Brain microvascular endothelial cell (primary cell): Measurements from ENCODE around the gene PCDH11Y.
"Not testable (repeated sequence)": the region's sequence is repeated elsewhere in the genome, so short reads cannot be mapped to it uniquely, and the experiment has no call there.

Experiments used
- DNase-seq: peaks from one replicate; pipeline ENCODE4 v3.0.0-alpha.2; 2020
- H3K27ac ChIP-seq: fragments of 250-450 bp; sonication (Bioruptor Pico); 2 replicates; pipeline ENCODE4 v1.5.1; 2020; ENCODE audit warnings: mild to moderate bottlenecking, moderate library complexity
- H3K27me3 ChIP-seq: fragments of 250-450 bp; sonication (Bioruptor Pico); replicated peaks from 2 replicates; pipeline ENCODE4 v1.5.1; 2020; ENCODE audit warnings: mild to moderate bottlenecking
- H3K36me3 ChIP-seq: fragments of 250-450 bp; sonication (Bioruptor Pico); replicated peaks from 2 replicates; pipeline ENCODE4 v1.5.1; 2020; ENCODE audit warnings: mild to moderate bottlenecking
- H3K4me3 ChIP-seq: 2 replicates; pipeline ENCODE4 v1.5.1; 2011; ENCODE audit warnings: low read depth, mild to moderate bottlenecking, control low read depth, low read length, moderate library complexity
- in situ Hi-C: cut with HindIII; loops from 2 replicates; pipeline ENCODE4 v1.10.0; 2017; ENCODE audit warnings: low sequenced_read_pairs, low pct_ligation_motif_present

PCDH11Y gene

GRCh38 chrY:5000057-5000456 is at the start of gene PCDH11Y:
Gene PCDH11Y (plus strand): TSS chrY:5000296. CDS start chrY:5057100, 56,804 bp downstream.
- not testable (repeated sequence) for DNase-seq, H3K4me3 ChIP-seq

GRCh38 chrY:4967894-4968293 is 32.2 kb upstream of the PCDH11Y start:
- DNase-seq, H3K4me3 ChIP-seq, in situ Hi-C loops, H3K36me3 ChIP-seq, H3K27ac ChIP-seq, H3K27me3 ChIP-seq: not testable (repeated sequence)

More at GRCh38 chrY:5000057-5000456, at the start of gene PCDH11Y:
- in situ Hi-C loops, H3K36me3 ChIP-seq, H3K27ac ChIP-seq, H3K27me3 ChIP-seq: not testable (repeated sequence)

GRCh38 chrY:4991743-4992400 is 8.2 kb upstream of the PCDH11Y start:
- DNase-seq, in situ Hi-C loops, H3K4me3 ChIP-seq, H3K27ac ChIP-seq, H3K27me3 ChIP-seq, H3K36me3 ChIP-seq: not testable (repeated sequence)

- H3K36me3 ChIP-seq, DNase-seq, H3K27ac ChIP-seq, in situ Hi-C loops, H3K27me3 ChIP-seq, H3K4me3 ChIP-seq: not testable (repeated sequence)
Observed at GRCh38 chrY:4994892-4995291, 5.2 kb upstream of the PCDH11Y start.

GRCh38 chrY:5002476-5003184 is 2.5 kb downstream of the PCDH11Y start:
- H3K27me3 ChIP-seq, DNase-seq, H3K27ac ChIP-seq, in situ Hi-C loops, H3K36me3 ChIP-seq, H3K4me3 ChIP-seq: not testable (repeated sequence)

- DNase-seq, H3K27ac ChIP-seq, in situ Hi-C loops, H3K27me3 ChIP-seq, H3K36me3 ChIP-seq, H3K4me3 ChIP-seq: not testable (repeated sequence)
Observed at GRCh38 chrY:5038972-5039523, 39.0 kb downstream of the PCDH11Y start.

- H3K27ac ChIP-seq, DNase-seq, H3K4me3 ChIP-seq, H3K27me3 ChIP-seq, in situ Hi-C loops, H3K36me3 ChIP-seq: not testable (repeated sequence)
Observed at GRCh38 chrY:5083017-5083416, 82.9 kb downstream of the PCDH11Y start.

GRCh38 chrY:5182998-5183397 is 182.9 kb downstream of the PCDH11Y start:
- H3K36me3 ChIP-seq, H3K27ac ChIP-seq, H3K27me3 ChIP-seq, DNase-seq, H3K4me3 ChIP-seq, in situ Hi-C loops: not testable (repeated sequence)

- H3K27ac ChIP-seq, in situ Hi-C loops, DNase-seq, H3K4me3 ChIP-seq, H3K36me3 ChIP-seq, H3K27me3 ChIP-seq: not testable (repeated sequence)
Observed at GRCh38 chrY:5215116-5215515, 215.0 kb downstream of the PCDH11Y start.

GRCh38 chrY:5324931-5325330 is 324.8 kb downstream of the PCDH11Y start:
- H3K4me3 ChIP-seq, in situ Hi-C loops, DNase-seq, H3K36me3 ChIP-seq, H3K27ac ChIP-seq, H3K27me3 ChIP-seq: not testable (repeated sequence)

GRCh38 chrY:5342220-5342619 is 342.1 kb downstream of the PCDH11Y start:
- H3K27ac ChIP-seq, H3K27me3 ChIP-seq, in situ Hi-C loops, H3K4me3 ChIP-seq, H3K36me3 ChIP-seq, DNase-seq: not testable (repeated sequence)

- H3K27me3 ChIP-seq, H3K27ac ChIP-seq, H3K36me3 ChIP-seq, H3K4me3 ChIP-seq, in situ Hi-C loops, DNase-seq: not testable (repeated sequence)
Observed at GRCh38 chrY:5543705-5544104, 543.6 kb downstream of the PCDH11Y start.

GRCh38 chrY:5638589-5638988 is 638.5 kb downstream of the PCDH11Y start:
- H3K36me3 ChIP-seq, H3K27ac ChIP-seq, in situ Hi-C loops, DNase-seq, H3K4me3 ChIP-seq, H3K27me3 ChIP-seq: not testable (repeated sequence)

- H3K36me3 ChIP-seq, DNase-seq, H3K27ac ChIP-seq, H3K4me3 ChIP-seq, H3K27me3 ChIP-seq, in situ Hi-C loops: not testable (repeated sequence)
Observed at GRCh38 chrY:5679265-5679664, 679.2 kb downstream of the PCDH11Y start.

GRCh38 chrY:5708727-5709126 is 708.6 kb downstream of the PCDH11Y start:
- H3K36me3 ChIP-seq, DNase-seq, H3K27ac ChIP-seq, H3K27me3 ChIP-seq, in situ Hi-C loops, H3K4me3 ChIP-seq: not testable (repeated sequence)
